HepG2 (cell line): Measurements from ENCODE around the gene NDEL1. TPM values are rescaled to one million over a fixed set of nuclear protein-coding genes. Genes with fewer than 3 reads are reported as not detected.

Source experiments
- ATAC-seq: fragments of 200-7000 bp; cut with Tn5 transposase; 3 replicates; pipeline ENCODE4 v1.9.1; 2020; ENCODE audit warnings: mild to moderate bottlenecking, moderate library complexity
- BruUV-seq: library from RNA; stranded (reverse); fragments of 400-500 nt; replicated peaks from 2 replicates; lab custom pipeline; 2021; lab: Mats Ljungman, UMichigan
- CTCF ChIA-PET: fragments of 300-600 bp; formaldehyde crosslinking; extraction: SDS; loops from one replicate; lab custom pipeline; 2021; ENCODE audit warnings: low total read pairs, inconsistent platforms, low intra/inter-chr PET ratio; lab: Yijun Ruan, JAX
- POLR2A ChIA-PET: fragments of 350-600 bp; sonication (Branson Sonifier 250); formaldehyde crosslinking; loops from one replicate; lab custom pipeline; 2020; ENCODE audit warnings: antibody characterized with exemption, inconsistent platforms; lab: Yijun Ruan, JAX
- DNase-seq: peaks from one replicate; pipeline ENCODE4 v3.0.0-alpha.2; 2015; ENCODE audit warnings: low spot score
- FAIRE-seq: peaks from 3 replicates; lab custom pipeline; 2011; peaks lifted over from hg19 to GRCh38; lab: Jason Lieb, UNC
- H2AFZ ChIP-seq: one replicate; pipeline ENCODE4 v1.6.1; 2011; ENCODE audit warnings: low read length, inconsistent platforms
- H3K27ac ChIP-seq: fragments of 300-600 bp; 3 replicates; pipeline ENCODE4 v1.8.0; 2011; ENCODE audit warnings: mixed run types, mild to moderate bottlenecking, mixed read lengths, low read length, inconsistent platforms; ENCODE audit not compliant: insufficient read depth; ENCODE audit errors: extremely low read length
- H3K27me3 ChIP-seq, 2 experiments: fragments of 200-600 bp in 1 of 2; 2 replicates in 1 of 2; 3 replicates in 1 of 2; pipeline versions ENCODE4 v1.6.0 to v1.8.0; 2011; ENCODE audit warnings: low read length in 2 of 2, mild to moderate bottlenecking in 2 of 2, moderate library complexity in 2 of 2, inconsistent platforms in 1 of 2; ENCODE audit not compliant: insufficient read depth in 2 of 2, control insufficient read depth in 1 of 2
- H3K36me3 ChIP-seq, 2 experiments: fragments of 200-600 bp in 1 of 2; replicated peaks in 1 of 2; 2 replicates in 1 of 2; 3 replicates in 1 of 2; pipeline versions ENCODE4 v1.5.1 to v1.8.0; 2011; ENCODE audit warnings: low read length in 2 of 2, inconsistent platforms in 1 of 2; ENCODE audit not compliant: insufficient read depth in 2 of 2, control insufficient read depth in 1 of 2
- H3K4me1 ChIP-seq: 2 replicates; pipeline ENCODE4 v1.5.1; 2012; ENCODE audit warnings: low read length, inconsistent platforms; ENCODE audit not compliant: insufficient read depth
- H3K4me2 ChIP-seq: 2 replicates; pipeline ENCODE4 v1.6.0; 2011; ENCODE audit warnings: low read depth, low read length, inconsistent platforms
- H3K4me3 ChIP-seq, 3 experiments: fragments of 200-600 bp in 1 of 3; sonication (generic), shearing (Covaris generic) in 1 of 3; replicated peaks in 1 of 3; 2 replicates each; pipeline ENCODE4 v1.5.1; 2011 to 2016; ENCODE audit warnings: low read length in 3 of 3, inconsistent platforms in 2 of 3, low read depth in 2 of 3, mild to moderate bottlenecking in 2 of 3, control low read depth in 1 of 3, mixed read lengths in 1 of 3; ENCODE audit not compliant: insufficient read depth in 1 of 3
- H3K79me2 ChIP-seq: one replicate; pipeline ENCODE4 v1.6.1; 2011; ENCODE audit warnings: low read length, inconsistent platforms; ENCODE audit not compliant: insufficient read depth
- H3K9ac ChIP-seq: 2 replicates; pipeline ENCODE4 v1.6.0; 2011; ENCODE audit warnings: mild to moderate bottlenecking, low read depth, low read length, inconsistent platforms; ENCODE audit not compliant: insufficient read depth
- H3K9me3 ChIP-seq: 2 replicates; pipeline ENCODE4 v1.5.1; 2012; ENCODE audit warnings: mild to moderate bottlenecking, low read length
- H4K20me1 ChIP-seq: 2 replicates; pipeline ENCODE4 v1.6.0; 2011; ENCODE audit warnings: inconsistent platforms, mild to moderate bottlenecking, low read length, moderate library complexity; ENCODE audit not compliant: insufficient read depth
- CCAR2 ChIP-seq: fragments of 200-400 bp; formaldehyde crosslinking; optimal IDR thresholded peaks from 2 replicates; pipeline ENCODE3; 2018; ENCODE audit warnings: low read depth, mild to moderate bottlenecking, low read length, moderate library complexity
- FOXK1 ChIP-seq: sonication (generic); formaldehyde crosslinking; IDR thresholded peaks from 2 replicates; pipeline ENCODE4 v1.4.0; 2020; ENCODE audit warnings: low read depth, missing genetic modification reagents, borderline replicate concordance
- MAFG ChIP-seq: sonication (generic); formaldehyde crosslinking; IDR thresholded peaks from 2 replicates; pipeline ENCODE4 v1.5.1; 2020; ENCODE audit warnings: mild to moderate bottlenecking, missing genetic modification reagents
- MTF1 ChIP-seq: sonication (generic); formaldehyde crosslinking; IDR thresholded peaks from 2 replicates; pipeline ENCODE4 v1.5.0; 2020; ENCODE audit warnings: missing genetic modification reagents
- PCBP1 ChIP-seq: fragments of 200-400 bp; formaldehyde crosslinking; IDR thresholded peaks from 2 replicates; pipeline ENCODE4 v1.6.1; 2017; ENCODE audit warnings: mild to moderate bottlenecking, low read depth, low read length, borderline replicate concordance
- RELA ChIP-seq: sonication (generic); formaldehyde crosslinking; IDR thresholded peaks from 2 replicates; pipeline ENCODE4 v1.4.0; 2020; ENCODE audit warnings: missing genetic modification reagents
- ZNF24 ChIP-seq: fragments of 450-650 bp; IDR thresholded peaks from 2 replicates; pipeline ENCODE4 v1.6.1; 2017; ENCODE audit warnings: antibody characterized with exemption, mild to moderate bottlenecking
- ZSCAN29 ChIP-seq: sonication (generic); formaldehyde crosslinking; conservative IDR thresholded peaks from 2 replicates; pipeline ENCODE4 v1.4.0; 2020; ENCODE audit warnings: mild to moderate bottlenecking, missing genetic modification reagents
- WGBS: methylation state at CpG from one replicate; pipeline ENCODE4 v1.1.6; 2017; ENCODE audit warnings: low lambda C conversion rate; 5-methylcytosine and 5-hydroxymethylcytosine counted together
- in situ Hi-C: cut with HindIII; loops from 2 replicates; pipeline ENCODE4 v1.10.0; 2017; ENCODE audit warnings: low pct_unique_long_range_greater_than_20kb; ENCODE audit not compliant: extremely low pct_ligation_motif_present
- intact Hi-C: fragments of 100-400 bp; cut with micrococcal nuclease; formaldehyde crosslinking; loops from one replicate; pipeline ENCODE4 v1.10.0; 2022; ENCODE audit not compliant: unreplicated experiment
- polyA plus RNA-seq, 8 experiments: library from polyadenylated mRNA; depleted of rRNA in 3 of 8; stranded (reverse) in 7 of 8; unstranded in 1 of 8; fragments of >200 nt; fragmentation: Illumina TruSeq in 4 of 8; extraction: Trizol in 4 of 8; gene quantifications; 2 replicates each; pipeline versions ENCODE4 v1.2.1 to v1.2.3, GENCODE V29; 2011 to 2016; ENCODE audit warnings: low read depth in 4 of 8, missing spikeins in 1 of 8, mixed read lengths in 1 of 8; ENCODE audit not compliant: insufficient read depth in 1 of 8
- total RNA-seq, 5 experiments: library from RNA; depleted of rRNA; stranded (reverse); fragments of >200 nt; fragmentation: Illumina TruSeq; extraction: Trizol; gene quantifications; 2 replicates each; pipeline ENCODE4 v1.2.3, GENCODE V29; 2016; ENCODE audit warnings: low read depth in 1 of 5
- TF ChIP-seq, protein P1 (sequence below): sonication (generic); formaldehyde crosslinking; conservative IDR thresholded peaks from 2 replicates; pipeline ENCODE4 v1.8.1; 2023; ENCODE audit warnings: missing genetic modification reagents
- TF ChIP-seq, protein P2 (sequence below): sonication (generic); formaldehyde crosslinking; conservative IDR thresholded peaks from 2 replicates; pipeline ENCODE4 v1.8.0; 2022; ENCODE audit warnings: mild to moderate bottlenecking, moderate library complexity, missing genetic modification reagents

Gene NDEL1
- total and polyA plus RNA-seq, 2 of the 13 experiments (the other 11 are each of a cell fraction or from before 2014, with no cell fraction given): 59.8 to 153 TPM

DNA sequence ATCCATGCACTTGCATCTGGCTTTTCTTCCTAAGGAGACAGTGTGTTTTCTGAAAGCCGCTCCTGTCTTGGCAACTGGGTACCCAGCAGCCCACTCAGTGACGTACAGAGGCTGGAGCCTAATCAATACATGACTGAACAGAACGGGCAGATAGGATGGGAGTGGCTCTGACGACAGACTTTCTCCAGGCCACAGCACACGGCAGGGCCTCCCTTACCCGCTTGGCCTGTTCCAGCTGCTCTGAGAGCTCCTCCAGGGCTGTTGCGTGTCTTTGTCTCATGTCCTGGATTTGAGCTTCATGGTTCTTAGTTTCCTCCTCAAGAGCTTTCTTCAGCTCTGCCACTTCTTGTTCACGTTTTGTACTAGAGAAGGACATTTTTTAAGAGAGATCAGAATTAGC is 64.9 kb downstream of the NDEL1 start:
- ATAC-seq: no peak
- 98% methylated on average over 6 of the region's 8 CpGs for WGBS
- H3K9me3 ChIP-seq: no peaks in the 10 kb centered on the region
- CTCF ChIA-PET: no interaction called here
- no peak overlapping the region for H2AFZ ChIP-seq
- no peaks in the 10 kb centered on the region for H3K4me1 ChIP-seq
- no peak overlapping the region for H3K4me3 ChIP-seq
- BruUV-seq: no TSS peak
- DNase-seq: no peak
- in situ Hi-C loops (no loop called here), intact Hi-C loops (no loop called here)
- no peaks in the 10 kb centered on the region for H3K27me3 ChIP-seq
- H3K4me2 ChIP-seq: no peak overlapping the region
- FAIRE-seq: no peak
- H3K79me2 ChIP-seq: no peaks in the 10 kb centered on the region
- no peak overlapping the region for H3K27ac ChIP-seq
- POLR2A ChIA-PET: no interaction called here
- no peak for TF ChIP-seq ZNF24
- TF ChIP-seq RELA (CRISPR knock-in tag): no peak
- no peak for TF ChIP-seq MTF1 (CRISPR knock-in tag)
- TF ChIP-seq ZSCAN29 (CRISPR knock-in tag): no peak
- TF ChIP-seq MAFG (CRISPR knock-in tag): no peak
- H3K9ac ChIP-seq: no peak overlapping the region
- peaks cover 39 to 68% of the 10 kb centered on the region in 2 experiments for H3K36me3 ChIP-seq
- H4K20me1 ChIP-seq: no peaks in the 10 kb centered on the region

DNA sequence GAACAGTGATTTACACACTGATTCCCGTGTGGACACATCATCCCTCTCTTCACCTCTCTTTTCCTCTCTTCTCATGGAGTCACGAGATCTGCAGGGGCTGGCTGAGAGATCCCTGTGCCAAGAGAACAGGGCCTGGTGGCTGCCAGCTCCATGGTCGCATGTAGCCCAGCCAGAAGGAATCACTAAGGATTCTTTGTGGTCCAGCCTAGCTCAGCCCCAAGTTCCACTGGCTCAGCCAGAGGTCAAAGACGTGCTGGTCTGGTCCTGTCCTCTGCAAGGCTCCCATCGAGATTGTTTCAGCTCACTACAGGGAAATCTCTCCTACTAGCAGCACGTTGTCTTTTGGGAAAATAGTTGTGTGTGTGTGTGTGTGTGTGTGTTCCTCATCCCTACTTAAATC is 66.4 kb downstream of the NDEL1 start:
- H3K4me2 ChIP-seq: no peak overlapping the region
- CTCF ChIA-PET: no interaction called here
- no peaks in the 10 kb centered on the region for H4K20me1 ChIP-seq
- BruUV-seq: no TSS peak
- no peak for DNase-seq
- in situ Hi-C loops (no loop called here), intact Hi-C loops (no loop called here)
- TF ChIP-seq FOXK1 (CRISPR knock-in tag) (no peak), PCBP1 (no peak), CCAR2 (no peak)
- TF ChIP-seq, protein P1, sequence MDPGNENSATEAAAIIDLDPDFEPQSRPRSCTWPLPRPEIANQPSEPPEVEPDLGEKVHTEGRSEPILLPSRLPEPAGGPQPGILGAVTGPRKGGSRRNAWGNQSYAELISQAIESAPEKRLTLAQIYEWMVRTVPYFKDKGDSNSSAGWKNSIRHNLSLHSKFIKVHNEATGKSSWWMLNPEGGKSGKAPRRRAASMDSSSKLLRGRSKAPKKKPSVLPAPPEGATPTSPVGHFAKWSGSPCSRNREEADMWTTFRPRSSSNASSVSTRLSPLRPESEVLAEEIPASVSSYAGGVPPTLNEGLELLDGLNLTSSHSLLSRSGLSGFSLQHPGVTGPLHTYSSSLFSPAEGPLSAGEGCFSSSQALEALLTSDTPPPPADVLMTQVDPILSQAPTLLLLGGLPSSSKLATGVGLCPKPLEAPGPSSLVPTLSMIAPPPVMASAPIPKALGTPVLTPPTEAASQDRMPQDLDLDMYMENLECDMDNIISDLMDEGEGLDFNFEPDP (CRISPR knock-in tag): no peak
- TF ChIP-seq, protein P2, sequence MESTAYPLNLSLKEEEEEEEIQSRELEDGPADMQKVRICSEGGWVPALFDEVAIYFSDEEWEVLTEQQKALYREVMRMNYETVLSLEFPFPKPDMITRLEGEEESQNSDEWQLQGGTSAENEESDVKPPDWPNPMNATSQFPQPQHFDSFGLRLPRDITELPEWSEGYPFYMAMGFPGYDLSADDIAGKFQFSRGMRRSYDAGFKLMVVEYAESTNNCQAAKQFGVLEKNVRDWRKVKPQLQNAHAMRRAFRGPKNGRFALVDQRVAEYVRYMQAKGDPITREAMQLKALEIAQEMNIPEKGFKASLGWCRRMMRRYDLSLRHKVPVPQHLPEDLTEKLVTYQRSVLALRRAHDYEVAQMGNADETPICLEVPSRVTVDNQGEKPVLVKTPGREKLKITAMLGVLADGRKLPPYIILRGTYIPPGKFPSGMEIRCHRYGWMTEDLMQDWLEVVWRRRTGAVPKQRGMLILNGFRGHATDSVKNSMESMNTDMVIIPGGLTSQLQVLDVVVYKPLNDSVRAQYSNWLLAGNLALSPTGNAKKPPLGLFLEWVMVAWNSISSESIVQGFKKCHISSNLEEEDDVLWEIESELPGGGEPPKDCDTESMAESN: no peak
- no peak overlapping the region for H3K27ac ChIP-seq
- H3K9ac ChIP-seq: no peak overlapping the region
- H3K4me3 ChIP-seq: no peak overlapping the region
- no peaks in the 10 kb centered on the region for H3K79me2 ChIP-seq
- H3K9me3 ChIP-seq: no peaks in the 10 kb centered on the region
- WGBS: 94% methylated on average over 6 of the region's 6 CpGs
- no peak for ATAC-seq
- no peak overlapping the region for H2AFZ ChIP-seq
- FAIRE-seq: no peak
- H3K36me3 ChIP-seq: peaks cover 34 to 66% of the 10 kb centered on the region in 2 experiments
- POLR2A ChIA-PET: no interaction called here
- no peaks in the 10 kb centered on the region for H3K4me1 ChIP-seq
- no peaks in the 10 kb centered on the region for H3K27me3 ChIP-seq
